Body of pancreas (tissue), 4 donors: ENCODE results near the gene CAPG. TPM values are rescaled to one million over a fixed set of nuclear protein-coding genes. Genes with fewer than 3 reads are reported as not detected.
A peak's percentile ranks its signal among the peaks of the same experiment; 100 is the strongest.

Experiments
- ATAC-seq: fragments of 150-250 bp; one replicate; pipeline ENCODE4 v1.9.1; 2016
- DNase-seq, 4 donors: peaks; one replicate each; pipeline ENCODE4 v3.0.0-alpha.2; 2019
- H3K27ac ChIP-seq, 4 donors: fragments of 200-600 bp; sonication (generic); 1 replicate in 3 of 4; 2 replicates in 1 of 4; pipeline versions ENCODE4 v1.5.1 to v1.6.1; 2016 to 2019; ENCODE audit warnings: mild to moderate bottlenecking in 1 of 4, mixed read lengths in 1 of 4, moderate library complexity in 1 of 4
- H3K27me3 ChIP-seq, 2 donors: fragments of 200-600 bp; sonication (generic); one replicate each; pipeline ENCODE4 v1.6.0; 2016; ENCODE audit warnings: mild to moderate bottlenecking in 1 of 2
- H3K36me3 ChIP-seq, 2 donors: fragments of 200-600 bp; sonication (generic); replicated peaks in 1 of 2; 2 replicates each; pipeline ENCODE4 v1.5.1; 2016; ENCODE audit warnings: low read depth in 2 of 2; ENCODE audit not compliant: insufficient read depth in 1 of 2
- H3K4me1 ChIP-seq: fragments of 200-600 bp; sonication (generic); one replicate; pipeline ENCODE4 v1.6.0; 2016
- H3K4me3 ChIP-seq, 2 donors: fragments of 200-600 bp; sonication (generic); 1 replicate in 1 of 2; 2 replicates in 1 of 2; pipeline ENCODE4 v1.5.1; 2016 to 2019
- H3K9me3 ChIP-seq, 3 donors: fragments of 200-600 bp; sonication (generic); 1 replicate in 2 of 3; 2 replicates in 1 of 3; pipeline ENCODE4 v1.5.1; 2016
- CTCF ChIP-seq, 7 experiments: fragments of 450-650 bp in 4 of 7; fragments of 200-600 bp in 3 of 7; sonication (generic) in 3 of 7; IDR thresholded peaks; one replicate each; pipeline ENCODE4 v1.5.1; 2016 to 2019; ENCODE audit warnings: antibody characterized with exemption in 7 of 7
- POLR2A ChIP-seq, 3 donors: fragments of 450-650 bp; IDR thresholded peaks; one replicate each; pipeline ENCODE4 v1.6.1; 2016; ENCODE audit warnings: antibody characterized with exemption in 3 of 3, mild to moderate bottlenecking in 2 of 3
- WGBS, 2 donors: methylation state at CpG; one replicate each; pipeline ENCODE4 v1.1.5; 2017; 5-methylcytosine and 5-hydroxymethylcytosine counted together
- intact Hi-C: fragments of 100-400 bp; cut with DNase I; formaldehyde crosslinking; loops from one replicate; pipeline ENCODE4 v1.15.1; 2023
- small RNA-seq: library from RNA; depleted of rRNA; stranded (forward); fragments of <200 nt; gene quantifications from one replicate; pipeline ENCODE3, GENCODE V24; 2016
- total RNA-seq, 2 donors: library from RNA; depleted of rRNA; stranded (reverse); fragments of >200 nt; gene quantifications; one replicate each; pipeline ENCODE4 v1.1.0, GENCODE V29; 2016

Gene CAPG
- total RNA-seq, 2 donors from 2014 or later: 26.0 to 35.0 TPM

GRCh38 chr2:85355073-85355410, 55.1 kb downstream of the CAPG start:
- 5% methylated on average over 10 of the region's 10 CpGs; no CpG with 5 or more reads in 1 of the 2 donors for WGBS, 2 donors
- TF ChIP-seq POLR2A (IDR thresholded peaks at IDR 0.05): no peak
- TF ChIP-seq CTCF (IDR thresholded peaks at IDR 0.05): no peak
- intact Hi-C loops: no loop called here
- Histone ChIP-seq H3K4me3 (peak overlapping the region; percentile 46 to 54), H3K27ac (peak overlapping the region; percentile 70 to 88 (median 83)), H3K4me1 (peaks cover 30% of the 10 kb centered on the region), H3K27me3 (no peaks in the 10 kb centered on the region), H3K9me3 (no peaks in the 10 kb centered on the region), H3K36me3 (peaks cover 0 to 8% of the 10 kb centered on the region in 2 donors)
- DNase-seq (peak in 1 of 4 donors; percentile 10), ATAC-seq (no peak)

- intact Hi-C loops: no loop called here
- H3K4me1 ChIP-seq: peaks cover 30% of the 10 kb centered on the region
- 0% methylated on average over 28 to 42 of the region's 42 CpGs for WGBS, 2 donors
- DNase-seq (peak; percentile 98 to 100 (median 99)), ATAC-seq (peak; percentile 99)
- TF ChIP-seq CTCF (IDR thresholded peaks at IDR 0.05) (no peak), POLR2A (IDR thresholded peaks at IDR 0.05) (peak; percentile 92 to 99 (median 99))
- peaks cover 5 to 10% of the 10 kb centered on the region in 2 donors for H3K36me3 ChIP-seq
- peak within 1 kb of the TSS; percentile 71 to 88 (median 83) for H3K27ac ChIP-seq
- no peaks in the 10 kb centered on the region for H3K9me3 ChIP-seq
- H3K4me3 ChIP-seq: peak within 1 kb of the TSS; percentile 50 to 54
- no peaks in the 10 kb centered on the region for H3K27me3 ChIP-seq
Measured at GRCh38 chr2:85354286-85355072, 55.7 kb downstream of the CAPG start, which contains the start of the genes ELMOD3 and RETSAT. ELMOD3 (plus strand) TSS chr2:85354769; CDS start chr2:85357199, 2,430 bp downstream. RETSAT (minus strand) TSS chr2:85354528; CDS start chr2:85354507, 21 bp downstream.

GRCh38 chr2:85353876-85354285, 56.3 kb downstream of the CAPG start:
- Histone ChIP-seq H3K27ac (peak overlapping the region; percentile 71 to 88 (median 83)), H3K4me3 (peak overlapping the region; percentile 36 to 50), H3K9me3 (no peaks in the 10 kb centered on the region), H3K36me3 (peaks cover 7 to 16% of the 10 kb centered on the region in 2 donors), H3K27me3 (no peaks in the 10 kb centered on the region), H3K4me1 (peaks cover 30% of the 10 kb centered on the region)
- DNase-seq (peak; percentile 75 to 87 (median 80)), ATAC-seq (peak; percentile 63)
- TF ChIP-seq CTCF (IDR thresholded peaks at IDR 0.05): no peak
- no peak for TF ChIP-seq POLR2A (IDR thresholded peaks at IDR 0.05)
- WGBS, 2 donors: 8 to 15% methylated on average over 12 to 16 of the region's 16 CpGs
- intact Hi-C loops: no loop called here

GRCh38 chr2:85347599-85347998, 62.6 kb downstream of the CAPG start:
- Histone ChIP-seq H3K27ac (no peak overlapping the region), H3K4me1 (peaks cover 4% of the 10 kb centered on the region), H3K9me3 (no peaks in the 10 kb centered on the region), H3K27me3 (no peaks in the 10 kb centered on the region), H3K4me3 (no peak overlapping the region), H3K36me3 (peaks cover 18 to 25% of the 10 kb centered on the region in 2 donors)
- ATAC-seq: no peak
- intact Hi-C loops: no loop called here
- TF ChIP-seq POLR2A (IDR thresholded peaks at IDR 0.05) (no peak), CTCF (IDR thresholded peaks at IDR 0.05) (no peak)
- 31 to 33% methylated on average over 3 of the region's 3 CpGs for WGBS, 2 donors
- no peak for DNase-seq

Small RNA genes within 50 kb of the gene (small RNA-seq; reads per million reads assigned to genes)
- not detected for gene AC062037.1
- gene AC062037.2: not detected
- gene RF00019: not detected
- gene RN7SL113P: not detected
- not detected for gene RN7SL251P

Other genes with a start within 250 kb of the CAPG start
- gene TGOLN2, start 82.4 kb downstream of the CAPG start, total RNA-seq: 10 to 100 TPM; 69.9 to 75.2 TPM
- 10 to 100 TPM; 68.5 to 98.6 TPM for gene RETSAT, start 55.8 kb downstream of the CAPG start, total RNA-seq
- 10 to 100 TPM; 16.9 to 18.5 TPM for gene ELMOD3, start 55.6 kb downstream of the CAPG start, total RNA-seq
- gene SH2D6, start 8.3 kb upstream of the CAPG start, total RNA-seq: 10 to 100 TPM in 1 of 2 donors, under 1 TPM in 1; 0.26 to 15.5 TPM
- 100 to 1,000 TPM; 388 to 576 TPM for gene MAT2A, start 128.8 kb upstream of the CAPG start, total RNA-seq
- gene GGCX, start 151.1 kb upstream of the CAPG start, total RNA-seq: 10 to 100 TPM; 35.5 to 48.1 TPM
- gene VAMP8, start 167.2 kb upstream of the CAPG start, total RNA-seq: 100 to 1,000 TPM in 1 of 2 donors, 10 to 100 TPM in 1; 39.6 to 111 TPM
- gene VAMP5, start 174.1 kb upstream of the CAPG start, total RNA-seq: 10 to 100 TPM in 1 of 2 donors, 1 to 10 TPM in 1; 3.0 to 10.4 TPM
- 10 to 100 TPM; 54.4 to 89.5 TPM for gene RNF181, start 185.4 kb upstream of the CAPG start, total RNA-seq
- gene TMEM150A, start 192.3 kb upstream of the CAPG start, total RNA-seq: 10 to 100 TPM; 23.1 to 24.4 TPM
- gene C2orf68, start 201.7 kb upstream of the CAPG start, total RNA-seq: 10 to 100 TPM in 1 of 2 donors, 1 to 10 TPM in 1; 9.9 to 14.5 TPM
- gene USP39, start 205.8 kb upstream of the CAPG start, total RNA-seq: 100 to 1,000 TPM in 1 of 2 donors, 10 to 100 TPM in 1; 21.3 to 142 TPM